ENCODE data around the gene ZNF775.

- TF ChIP-seq CTCF (conservative IDR thresholded peaks at IDR 0.05 in 1 of 2, IDR thresholded peaks at IDR 0.05 in 1 of 2; ENCODE audit: extremely low read depth in 1 of 2, insufficient read depth in 1 of 2, low read depth in 1 of 2, low read length in 2 of 2) (no peak), EZH2 (IDR thresholded peaks at IDR 0.05; ENCODE audit: borderline replicate concordance, low read length) (no peak)
Observed at GRCh38 chr7:150344299-150344698, 34.8 kb upstream of the ZNF775 start.
